Measurements from ENCODE around the gene MRPS15. TPM values are rescaled to one million over a fixed set of nuclear protein-coding genes. Genes with fewer than 3 reads are reported as not detected.

The MRPS15 gene
- total and polyA plus RNA-seq, 2 of the 13 experiments (the other 11 are each of a cell fraction or from before 2014, with no cell fraction given) = 59.0 to 113 TPM

- peak; percentile 42; the same call in 1 of the 2 replicates for TF ChIP-seq SNAPC4 (CRISPR knock-in tag; IDR thresholded peaks at IDR 0.05)
- TF ChIP-seq SNAPC2 (CRISPR knock-in tag; IDR thresholded peaks at IDR 0.05) = no peak
- TF ChIP-seq ZNF598 (CRISPR knock-in tag; IDR thresholded peaks at IDR 0.05; ENCODE audit: borderline replicate concordance) = 0 out of 2 replicates have a peak, but pooled peaks have one; percentile 15
- no peak for TF ChIP-seq ZNF605 (CRISPR knock-in tag; IDR thresholded peaks at IDR 0.05)
- 0 out of 2 replicates have a peak, but pooled peaks have one; percentile 69 for TF ChIP-seq ZC3H4 (CRISPR knock-in tag; IDR thresholded peaks at IDR 0.05; ENCODE audit: borderline replicate concordance)
- TF ChIP-seq, protein P1, sequence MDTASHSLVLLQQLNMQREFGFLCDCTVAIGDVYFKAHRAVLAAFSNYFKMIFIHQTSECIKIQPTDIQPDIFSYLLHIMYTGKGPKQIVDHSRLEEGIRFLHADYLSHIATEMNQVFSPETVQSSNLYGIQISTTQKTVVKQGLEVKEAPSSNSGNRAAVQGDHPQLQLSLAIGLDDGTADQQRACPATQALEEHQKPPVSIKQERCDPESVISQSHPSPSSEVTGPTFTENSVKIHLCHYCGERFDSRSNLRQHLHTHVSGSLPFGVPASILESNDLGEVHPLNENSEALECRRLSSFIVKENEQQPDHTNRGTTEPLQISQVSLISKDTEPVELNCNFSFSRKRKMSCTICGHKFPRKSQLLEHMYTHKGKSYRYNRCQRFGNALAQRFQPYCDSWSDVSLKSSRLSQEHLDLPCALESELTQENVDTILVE (CRISPR knock-in tag; IDR thresholded peaks at IDR 0.05) = no peak
- TF ChIP-seq ZNF383 (CRISPR knock-in tag; IDR thresholded peaks at IDR 0.05; ENCODE audit: borderline replicate concordance) = no peak
- no peak for TF ChIP-seq FOXM1 (CRISPR knock-in tag; IDR thresholded peaks at IDR 0.05)
- no peak for TF ChIP-seq IRX3 (CRISPR knock-in tag; IDR thresholded peaks at IDR 0.05; ENCODE audit: borderline replicate concordance, low read depth)
Observed at GRCh38 chr1:36464605-36465393, 615 bp upstream of the MRPS15 start (continued).

Data from HepG2 (cell line).